ENCODE measurements around the gene RNF166. TPM values are rescaled to one million over a fixed set of nuclear protein-coding genes. Genes with fewer than 3 reads are reported as not detected.
A peak's percentile ranks its signal among the peaks of the same experiment; 100 is the strongest.

Gene RNF166
- total RNA-seq, 4 donors from 2014 or later, result 14.7 to 21.8 (median 17.7) TPM

DNA sequence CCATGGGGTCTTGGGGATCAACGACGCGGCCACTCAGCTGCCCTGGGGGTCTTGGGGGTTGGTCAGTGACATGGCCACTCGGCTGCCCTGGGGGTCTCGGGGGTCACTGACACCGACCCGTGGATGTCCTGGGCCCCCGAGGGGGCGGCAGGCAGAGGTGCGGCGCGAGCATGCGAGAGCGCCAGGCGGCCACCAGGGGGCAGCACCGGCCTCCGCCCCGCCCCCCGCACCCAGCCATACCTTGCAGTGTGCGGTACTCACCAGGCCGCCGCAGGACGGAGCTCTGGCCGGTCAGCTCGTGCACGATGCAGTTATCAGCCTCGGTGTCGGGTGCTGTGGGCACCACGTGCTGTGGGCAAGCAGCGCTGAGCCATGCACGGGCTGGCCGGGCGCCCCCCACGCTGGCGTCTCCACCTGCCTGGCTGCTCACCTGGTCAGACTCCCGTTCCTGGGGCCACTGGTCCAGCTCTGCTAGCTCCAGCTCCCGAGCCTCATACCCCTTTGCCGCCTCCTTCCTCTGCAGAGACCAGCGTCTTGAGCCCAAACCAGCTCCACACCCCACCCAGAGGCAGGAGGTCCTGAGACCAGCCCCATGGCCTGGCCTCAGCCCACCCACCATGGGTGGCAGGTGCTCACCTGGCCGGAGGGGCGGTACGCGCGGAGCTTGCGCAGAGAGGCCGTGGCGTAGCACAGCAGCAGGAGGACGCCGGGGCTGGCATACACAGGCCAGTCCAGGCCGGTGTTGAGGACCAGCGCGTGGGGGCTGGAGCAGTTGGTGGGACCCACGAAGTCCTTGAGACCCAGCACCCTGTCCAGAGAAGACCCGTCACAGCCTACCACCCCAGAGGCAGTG is 31.3 kb upstream of the RNF166 start:
- peak in 1 of 2 donors; percentile 54 for DNase-seq (ENCODE audit: low spot score in 2 of 2)
- TF ChIP-seq, protein P1, sequence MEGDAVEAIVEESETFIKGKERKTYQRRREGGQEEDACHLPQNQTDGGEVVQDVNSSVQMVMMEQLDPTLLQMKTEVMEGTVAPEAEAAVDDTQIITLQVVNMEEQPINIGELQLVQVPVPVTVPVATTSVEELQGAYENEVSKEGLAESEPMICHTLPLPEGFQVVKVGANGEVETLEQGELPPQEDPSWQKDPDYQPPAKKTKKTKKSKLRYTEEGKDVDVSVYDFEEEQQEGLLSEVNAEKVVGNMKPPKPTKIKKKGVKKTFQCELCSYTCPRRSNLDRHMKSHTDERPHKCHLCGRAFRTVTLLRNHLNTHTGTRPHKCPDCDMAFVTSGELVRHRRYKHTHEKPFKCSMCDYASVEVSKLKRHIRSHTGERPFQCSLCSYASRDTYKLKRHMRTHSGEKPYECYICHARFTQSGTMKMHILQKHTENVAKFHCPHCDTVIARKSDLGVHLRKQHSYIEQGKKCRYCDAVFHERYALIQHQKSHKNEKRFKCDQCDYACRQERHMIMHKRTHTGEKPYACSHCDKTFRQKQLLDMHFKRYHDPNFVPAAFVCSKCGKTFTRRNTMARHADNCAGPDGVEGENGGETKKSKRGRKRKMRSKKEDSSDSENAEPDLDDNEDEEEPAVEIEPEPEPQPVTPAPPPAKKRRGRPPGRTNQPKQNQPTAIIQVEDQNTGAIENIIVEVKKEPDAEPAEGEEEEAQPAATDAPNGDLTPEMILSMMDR (IDR thresholded peaks at IDR 0.05), result peak in 1 of 3 donors; percentile 81
- no peak for TF ChIP-seq POLR2A (IDR thresholded peaks at IDR 0.05)
- WGBS, 2 donors, result 59 to 66% methylated on average over 20 to 31 of the region's 54 CpGs
- intact Hi-C loops (cut with DNase I; ENCODE audit: low total_unique reads), result loop anchor here (5.0 kb wide), 1 partner anchor 50 kb away; the partner anchor contains the start of gene PIEZO1
- H3K4me3 ChIP-seq (ENCODE audit: low read depth, poor library complexity, severe bottlenecking), result no peak overlapping the region

DNA sequence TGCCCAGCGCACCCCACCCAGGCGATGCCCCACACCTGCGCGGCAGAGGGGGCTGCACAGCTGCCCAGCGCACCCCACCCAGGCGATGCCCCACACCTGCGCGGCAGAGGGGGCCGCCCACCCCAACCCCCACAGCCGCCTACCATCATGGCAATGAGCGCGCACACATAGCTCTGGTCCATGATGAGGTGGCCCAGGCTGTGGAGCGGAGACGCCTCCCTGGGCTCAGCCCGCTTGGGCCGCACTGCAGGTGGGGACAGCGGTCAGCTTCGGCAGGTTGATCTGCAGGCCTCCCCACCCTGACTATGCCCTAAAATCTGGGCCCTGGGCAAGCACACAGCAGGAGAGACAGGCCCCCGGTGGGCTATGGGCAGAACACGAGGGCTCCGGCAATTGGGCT is 30.3 kb upstream of the RNF166 start:
- intact Hi-C loops (cut with DNase I; ENCODE audit: low total_unique reads), result loop anchor here (5.0 kb wide), 1 partner anchor 51 kb away; the partner anchor contains the start of gene PIEZO1
- no peak for DNase-seq (ENCODE audit: low spot score in 2 of 2)
- TF ChIP-seq, protein P1 (IDR thresholded peaks at IDR 0.05), result no peak
- 93% methylated on average over 8 to 16 of the region's 21 CpGs for WGBS, 2 donors
- no peak overlapping the region for H3K4me3 ChIP-seq (ENCODE audit: low read depth, poor library complexity, severe bottlenecking)

DNA sequence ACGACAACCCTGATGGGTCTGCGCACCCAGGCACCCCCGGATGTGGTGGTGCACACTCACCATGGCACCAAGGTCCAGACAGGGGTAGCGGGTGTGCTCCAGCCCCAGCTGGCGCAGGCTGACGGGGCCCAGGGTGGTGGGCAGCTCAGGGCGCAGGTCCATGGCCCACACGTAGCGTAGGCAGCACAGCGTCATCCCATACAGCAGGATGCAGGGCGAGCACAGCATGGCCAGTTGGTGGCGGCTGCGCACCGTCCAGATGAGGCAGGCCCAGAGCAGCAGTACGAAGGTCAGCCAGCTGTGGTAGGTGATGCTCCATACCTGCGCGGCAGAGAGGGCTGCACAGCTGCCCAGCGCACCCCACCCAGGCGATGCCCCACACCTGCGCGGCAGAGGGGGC is 29.9 kb upstream of the RNF166 start:
- 96 to 100% methylated on average over 3 to 18 of the region's 21 CpGs for WGBS, 2 donors
- DNase-seq (ENCODE audit: low spot score in 2 of 2), result no peak
- intact Hi-C loops (cut with DNase I; ENCODE audit: low total_unique reads), result loop anchor here (5.0 kb wide), 1 partner anchor 51 kb away; the partner anchor contains the start of gene PIEZO1
- TF ChIP-seq, protein P1 (IDR thresholded peaks at IDR 0.05), result no peak
- TF ChIP-seq POLR2A (IDR thresholded peaks at IDR 0.05), result no peak
- H3K4me3 ChIP-seq (ENCODE audit: low read depth, poor library complexity, severe bottlenecking), result no peak overlapping the region

DNA sequence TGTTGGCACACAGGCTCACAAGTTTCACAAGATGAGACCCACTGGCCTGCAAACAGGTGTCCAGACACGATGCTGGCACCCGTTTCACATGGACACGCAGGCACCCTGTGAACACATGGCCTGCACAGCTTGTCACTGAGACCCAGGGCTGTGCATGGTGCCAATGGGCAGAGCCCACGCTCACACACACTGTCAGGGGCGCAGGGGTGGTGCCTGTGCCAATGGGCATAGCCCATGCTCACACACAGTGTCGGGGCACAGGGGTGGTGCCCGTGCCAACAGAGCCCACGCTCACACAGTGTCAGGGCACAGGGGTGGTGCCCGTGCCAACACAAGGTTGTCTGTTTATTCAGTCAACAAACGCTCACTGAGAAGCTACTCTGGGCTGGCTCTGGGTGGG is 29.4 kb upstream of the RNF166 start:
- DNase-seq (ENCODE audit: low spot score in 2 of 2), result no peak
- intact Hi-C loops (cut with DNase I; ENCODE audit: low total_unique reads), result loop anchor here (5.0 kb wide), 1 partner anchor 52 kb away; the partner anchor contains the start of gene PIEZO1
- 85 to 87% methylated on average over 5 to 10 of the region's 10 CpGs for WGBS, 2 donors
- H3K4me3 ChIP-seq (ENCODE audit: low read depth, poor library complexity, severe bottlenecking), result no peak overlapping the region
- no peak for TF ChIP-seq POLR2A (IDR thresholded peaks at IDR 0.05)
- TF ChIP-seq, protein P1 (IDR thresholded peaks at IDR 0.05), result no peak

DNA sequence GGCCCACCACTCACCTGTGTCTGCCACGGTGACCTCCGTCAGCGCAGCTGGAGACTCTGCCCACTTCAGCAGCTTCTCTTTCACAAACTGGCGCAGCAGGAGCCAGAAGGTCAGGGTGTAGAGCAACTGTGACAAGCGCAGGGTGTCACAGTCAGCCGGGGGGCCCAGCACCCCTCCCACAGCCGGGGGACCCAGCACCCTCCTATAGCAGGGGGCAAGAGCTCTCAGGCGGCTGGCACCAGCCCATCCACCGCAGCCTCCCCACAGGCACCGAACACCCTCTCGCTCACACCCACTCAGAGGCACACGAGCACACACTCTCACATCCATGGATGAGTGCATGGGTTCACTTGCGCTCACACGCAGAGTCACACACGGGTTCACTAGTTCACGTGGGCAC is 28.9 kb upstream of the RNF166 start:
- TF ChIP-seq POLR2A (IDR thresholded peaks at IDR 0.05), result no peak
- TF ChIP-seq, protein P1 (IDR thresholded peaks at IDR 0.05), result no peak
- no peak for DNase-seq (ENCODE audit: low spot score in 2 of 2)
- 91 to 93% methylated on average over 16 of the region's 16 CpGs for WGBS, 2 donors
- intact Hi-C loops (cut with DNase I; ENCODE audit: low total_unique reads), result loop anchor here (5.0 kb wide), 1 partner anchor 52 kb away; the partner anchor contains the start of gene PIEZO1
- H3K4me3 ChIP-seq (ENCODE audit: low read depth, poor library complexity, severe bottlenecking), result no peak overlapping the region

Data from lower leg skin (tissue), 4 donors.